Spleen (tissue), 11 donors: ENCODE results near the gene UBL7. TPM values are rescaled to one million over a fixed set of nuclear protein-coding genes. Genes with fewer than 3 reads are reported as not detected.

Experiments
- DNase-seq: peaks from one replicate; pipeline ENCODE4 v3.0.0-alpha.2; 2020
- H3K27ac ChIP-seq, 8 donors: fragments of 200-600 bp; sonication (generic) in 7 of 8; 1 replicate in 4 of 8; 2 replicates in 4 of 8; pipeline versions ENCODE4 v1.5.0 to v1.8.0; 2016 to 2021; ENCODE audit warnings: inconsistent platforms in 4 of 8, mild to moderate bottlenecking in 4 of 8, moderate library complexity in 1 of 8
- H3K27me3 ChIP-seq, 7 donors: fragments of 200-600 bp; sonication (generic) in 6 of 7; replicated peaks in 1 of 7; 1 replicate in 4 of 7; 2 replicates in 3 of 7; pipeline versions ENCODE4 v1.5.0 to v1.8.0; 2016 to 2021; ENCODE audit warnings: inconsistent platforms in 3 of 7, mild to moderate bottlenecking in 1 of 7
- H3K36me3 ChIP-seq, 6 donors: fragments of 200-600 bp; sonication (generic) in 5 of 6; 1 replicate in 4 of 6; 2 replicates in 2 of 6; pipeline versions ENCODE4 v1.5.0 to v1.8.0; 2016 to 2021; ENCODE audit warnings: inconsistent platforms in 2 of 6
- H3K4me1 ChIP-seq, 6 donors: fragments of 200-600 bp; sonication (generic) in 5 of 6; 1 replicate in 3 of 6; 2 replicates in 3 of 6; pipeline versions ENCODE4 v1.5.0 to v1.8.0; 2016 to 2021; ENCODE audit warnings: inconsistent platforms in 3 of 6
- H3K4me3 ChIP-seq, 8 donors: fragments of 200-600 bp; sonication (generic) in 7 of 8; 1 replicate in 4 of 8; 2 replicates in 4 of 8; pipeline versions ENCODE4 v1.5.0 to v1.8.0; 2016 to 2021; ENCODE audit warnings: inconsistent platforms in 4 of 8, mild to moderate bottlenecking in 4 of 8, moderate library complexity in 2 of 8
- H3K9me3 ChIP-seq, 8 donors: fragments of 200-600 bp; sonication (generic) in 7 of 8; 1 replicate in 4 of 8; 2 replicates in 4 of 8; pipeline versions ENCODE4 v1.5.0 to v1.8.0; 2016 to 2021; ENCODE audit warnings: inconsistent platforms in 4 of 8
- POLR2A ChIP-seq, 3 donors: fragments of 450-650 bp; IDR thresholded peaks; one replicate each; pipeline ENCODE4 v1.5.1; 2017; ENCODE audit warnings: antibody characterized with exemption in 3 of 3, mild to moderate bottlenecking in 1 of 3
- POLR2AphosphoS5 ChIP-seq, 3 donors: sonication (generic); formaldehyde crosslinking; IDR thresholded peaks; one replicate each; pipeline ENCODE4 v1.5.1; 2017; ENCODE audit warnings: antibody characterized with exemption in 3 of 3
- WGBS, 5 donors: extraction: QIAGEN DNeasy Blood & Tissue Kit in 3 of 5; methylation state at CpG; one replicate each; pipeline versions ENCODE4 v1.1.5 to v1.1.7; 2013 to 2018; 5-methylcytosine and 5-hydroxymethylcytosine counted together
- intact Hi-C: fragments of 100-400 bp; cut with DNase I; formaldehyde crosslinking; loops from one replicate; pipeline ENCODE4 v1.15.0; 2023; ENCODE audit warnings: low total_unique reads
- polyA plus RNA-seq, 3 donors: library from polyadenylated mRNA; stranded (reverse); fragments of 200-250 nt; gene quantifications; one replicate each; pipeline ENCODE4 v1.2.1, GENCODE V29; 2013
- total RNA-seq, 7 donors: library from RNA; depleted of rRNA in 3 of 7; stranded (reverse); fragments of >200 nt in 3 of 7; fragmentation: NEBNext Ultra II Directional in 4 of 7; extraction: Animal tissue kit (Norgen Biotek cat#: 25700) in 4 of 7; gene quantifications; one replicate each; pipeline versions ENCODE4 v1.1.0 to v1.2.1, GENCODE V29; 2016 to 2021
- TF ChIP-seq, protein P1 (sequence below), 11 experiments: fragments of 200-600 bp in 7 of 11; fragments of 450-650 bp in 4 of 11; sonication (generic) in 4 of 11; IDR thresholded peaks in 8 of 11; conservative IDR thresholded peaks in 3 of 11; 1 replicate in 7 of 11; 2 replicates in 4 of 11; pipeline versions ENCODE4 v1.4.0 to v1.8.0; 2016 to 2021; ENCODE audit warnings: antibody characterized with exemption in 11 of 11, inconsistent platforms in 4 of 11, mild to moderate bottlenecking in 1 of 11
- donor health status: healthy with polysubstance abuse.
- donor health status: DM: no; HTN: no; CAD: no; lungs with moderate emphysema.
- donor health status: DM: no; HTN: no; CAD: no.
- donor health status: Bipolar disorder and iron deficiency.
- donor health status: healthy.
- donor health status: DM: no; HTN: no; CAD: no.
- donor health status: DM: yes; HTN: yes; CAD: no.

UBL7 gene
- total and polyA plus RNA-seq, 10 donors: 36.9 to 83.9 (median 47.7) TPM

DNA sequence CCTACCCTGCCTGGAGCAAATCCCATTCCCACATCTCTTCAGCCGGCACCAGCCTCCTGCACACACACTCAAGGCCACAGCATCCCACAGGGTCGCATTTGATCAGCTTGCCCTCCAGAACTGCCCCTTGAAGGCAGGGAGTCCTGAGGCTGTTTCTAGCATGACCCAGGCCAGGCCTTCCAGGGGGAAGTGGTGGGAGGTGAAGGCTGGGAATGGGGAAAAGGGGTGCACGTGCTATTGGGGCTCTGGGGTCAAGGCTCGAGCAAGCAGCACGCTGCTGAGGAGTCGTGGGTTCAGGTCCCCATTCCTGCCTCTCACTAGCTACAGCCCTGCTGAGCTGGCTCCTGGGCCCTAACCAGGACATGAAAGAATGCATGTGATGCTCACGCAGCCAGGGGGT lies 52.1 kb downstream of the UBL7 start:
- TF ChIP-seq POLR2A (IDR thresholded peaks at IDR 0.05) (no peak), POLR2AphosphoS5 (IDR thresholded peaks at IDR 0.05) (peak in 1 of 3 donors; percentile 35)
- TF ChIP-seq, protein P1, sequence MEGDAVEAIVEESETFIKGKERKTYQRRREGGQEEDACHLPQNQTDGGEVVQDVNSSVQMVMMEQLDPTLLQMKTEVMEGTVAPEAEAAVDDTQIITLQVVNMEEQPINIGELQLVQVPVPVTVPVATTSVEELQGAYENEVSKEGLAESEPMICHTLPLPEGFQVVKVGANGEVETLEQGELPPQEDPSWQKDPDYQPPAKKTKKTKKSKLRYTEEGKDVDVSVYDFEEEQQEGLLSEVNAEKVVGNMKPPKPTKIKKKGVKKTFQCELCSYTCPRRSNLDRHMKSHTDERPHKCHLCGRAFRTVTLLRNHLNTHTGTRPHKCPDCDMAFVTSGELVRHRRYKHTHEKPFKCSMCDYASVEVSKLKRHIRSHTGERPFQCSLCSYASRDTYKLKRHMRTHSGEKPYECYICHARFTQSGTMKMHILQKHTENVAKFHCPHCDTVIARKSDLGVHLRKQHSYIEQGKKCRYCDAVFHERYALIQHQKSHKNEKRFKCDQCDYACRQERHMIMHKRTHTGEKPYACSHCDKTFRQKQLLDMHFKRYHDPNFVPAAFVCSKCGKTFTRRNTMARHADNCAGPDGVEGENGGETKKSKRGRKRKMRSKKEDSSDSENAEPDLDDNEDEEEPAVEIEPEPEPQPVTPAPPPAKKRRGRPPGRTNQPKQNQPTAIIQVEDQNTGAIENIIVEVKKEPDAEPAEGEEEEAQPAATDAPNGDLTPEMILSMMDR (IDR thresholded peaks at IDR 0.05 in 8 of 11, conservative IDR thresholded peaks at IDR 0.05 in 3 of 11): no peak
- peaks cover 40 to 100% (median 78%) of the 10 kb centered on the region in 6 donors for H3K4me1 ChIP-seq
- H3K36me3 ChIP-seq: peaks cover 0 to 50% (median 39%) of the 10 kb centered on the region in 6 donors
- intact Hi-C loops: no loop called here
- no peaks in the 10 kb centered on the region for H3K27me3 ChIP-seq
- 57 to 93% (median 76%) methylated on average over 7 of the region's 7 CpGs for WGBS, 5 donors
- no peak overlapping the region for H3K4me3 ChIP-seq
- peak overlapping the region in 5 of 8 donors; percentile 46 to 93 (median 85) for H3K27ac ChIP-seq
- no peak for DNase-seq
- H3K9me3 ChIP-seq: no peaks in the 10 kb centered on the region

DNA sequence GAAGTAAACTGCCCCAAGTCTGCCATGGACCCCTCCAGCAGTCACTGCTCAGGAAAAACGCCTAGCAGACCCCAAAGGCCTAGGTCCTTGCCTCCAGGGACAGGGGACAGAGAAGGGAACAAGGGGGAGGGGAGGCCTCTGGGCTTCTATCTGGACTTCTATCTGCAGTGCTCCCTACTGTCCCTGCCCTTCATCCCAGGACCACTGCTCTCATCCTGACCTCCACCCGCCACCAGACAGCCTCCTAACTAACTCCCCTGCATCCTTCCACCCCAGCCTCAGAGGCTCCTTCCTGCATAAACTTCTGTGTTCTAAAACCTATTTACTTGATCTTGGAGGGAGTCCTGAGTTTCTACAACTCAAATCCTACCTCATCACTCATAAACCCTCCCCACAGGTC lies 52.6 kb downstream of the UBL7 start:
- TF ChIP-seq, protein P1 (IDR thresholded peaks at IDR 0.05 in 8 of 11, conservative IDR thresholded peaks at IDR 0.05 in 3 of 11): no peak
- no peak for TF ChIP-seq POLR2AphosphoS5 (IDR thresholded peaks at IDR 0.05)
- no peak for TF ChIP-seq POLR2A (IDR thresholded peaks at IDR 0.05)
- intact Hi-C loops: no loop called here

GRCh38 chr15:74406992-74407705 lies 53.8 kb downstream of the UBL7 start:
- intact Hi-C loops: no loop called here
- H3K36me3 ChIP-seq: peaks cover 0 to 33% (median 24%) of the 10 kb centered on the region in 6 donors
- H3K9me3 ChIP-seq: no peaks in the 10 kb centered on the region
- 31 to 62% (median 51%) methylated on average over 11 to 12 of the region's 12 CpGs for WGBS, 5 donors
- H3K4me1 ChIP-seq: peaks cover 57 to 100% (median 86%) of the 10 kb centered on the region in 6 donors
- no peak for DNase-seq
- TF ChIP-seq, protein P1 (IDR thresholded peaks at IDR 0.05 in 8 of 11, conservative IDR thresholded peaks at IDR 0.05 in 3 of 11): no peak
- peak; percentile 22 to 67 (median 61) for TF ChIP-seq POLR2AphosphoS5 (IDR thresholded peaks at IDR 0.05)
- peak overlapping the region; percentile 48 to 93 (median 82) for H3K27ac ChIP-seq
- no peaks in the 10 kb centered on the region for H3K27me3 ChIP-seq
- no peak overlapping the region for H3K4me3 ChIP-seq

More for the DNA sequence above, 52.6 kb downstream of the UBL7 start:
- Histone ChIP-seq H3K36me3 (peaks cover 0 to 46% (median 35%) of the 10 kb centered on the region in 6 donors), H3K27ac (peak overlapping the region in 6 of 8 donors; percentile 77 to 93 (median 86)), H3K27me3 (no peaks in the 10 kb centered on the region), H3K4me3 (no peak overlapping the region), H3K4me1 (peaks cover 44 to 100% (median 80%) of the 10 kb centered on the region in 6 donors), H3K9me3 (no peaks in the 10 kb centered on the region)
- 78 to 89% (median 82%) methylated on average over 2 of the region's 2 CpGs for WGBS, 5 donors
- DNase-seq: no peak

DNA sequence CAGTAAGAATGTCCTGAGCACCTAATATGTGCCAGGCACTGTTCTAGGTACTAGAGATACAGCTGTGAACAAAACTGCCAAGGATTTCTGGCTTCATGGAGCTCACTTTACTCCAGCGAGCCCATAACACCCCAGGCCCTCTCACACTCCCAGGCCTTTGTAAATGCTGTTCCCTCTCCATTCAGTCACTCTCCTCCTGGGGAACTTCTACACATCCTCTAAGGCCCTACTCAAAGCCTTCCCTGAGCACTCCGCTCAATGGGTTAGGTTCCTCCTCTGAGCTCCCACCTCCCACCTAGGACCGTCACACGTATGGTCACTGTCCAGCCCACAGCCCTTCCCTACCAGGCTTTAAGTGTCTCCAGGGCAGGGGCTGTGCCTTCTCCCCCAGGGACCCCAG lies 54.4 kb downstream of the UBL7 start:
- Histone ChIP-seq H3K4me3 (no peak overlapping the region), H3K9me3 (no peaks in the 10 kb centered on the region), H3K27ac (peak overlapping the region; percentile 48 to 93 (median 82)), H3K36me3 (peaks cover 0 to 27% (median 17%) of the 10 kb centered on the region in 6 donors), H3K4me1 (peaks cover 63 to 100% (median 90%) of the 10 kb centered on the region in 6 donors), H3K27me3 (no peaks in the 10 kb centered on the region)
- intact Hi-C loops: no loop called here
- TF ChIP-seq POLR2AphosphoS5 (IDR thresholded peaks at IDR 0.05) (no peak), POLR2A (IDR thresholded peaks at IDR 0.05) (no peak)
- TF ChIP-seq, protein P1 (IDR thresholded peaks at IDR 0.05 in 8 of 11, conservative IDR thresholded peaks at IDR 0.05 in 3 of 11): no peak
- DNase-seq: no peak
- 80 to 86% (median 84%) methylated on average over 4 of the region's 4 CpGs for WGBS, 5 donors
